G401.6 (cell line): ENCODE measurements around the gene CEP70.
"Not testable (repeated sequence)": the region's sequence is repeated elsewhere in the genome, so short reads cannot be mapped to it uniquely, and the experiment has no call there.

ENCODE experiments used
- FAIRE-seq: peaks from 2 replicates; lab custom pipeline; 2012; peaks lifted over from hg19 to GRCh38; lab: Jason Lieb, UNC

CEP70 gene

DNA sequence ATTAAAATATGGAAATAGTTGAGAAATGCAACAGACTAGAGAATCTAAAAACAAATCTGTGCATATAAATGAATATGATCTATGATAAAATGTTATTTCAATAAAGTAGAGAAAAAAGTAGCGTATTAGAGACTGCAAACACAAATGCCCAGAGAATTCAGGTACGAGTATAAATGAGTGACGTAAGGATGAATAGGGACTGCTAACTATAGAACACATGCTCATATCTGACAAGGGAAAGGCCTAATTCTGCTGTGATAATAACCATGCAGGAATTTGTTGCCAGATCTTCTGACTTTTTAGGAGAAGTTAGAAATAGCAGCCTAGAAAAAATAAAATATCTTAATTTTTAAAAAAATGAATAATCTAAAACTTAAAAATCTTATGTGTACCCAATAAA lies 86.5 kb downstream of the CEP70 start:
- no peak for FAIRE-seq

DNA sequence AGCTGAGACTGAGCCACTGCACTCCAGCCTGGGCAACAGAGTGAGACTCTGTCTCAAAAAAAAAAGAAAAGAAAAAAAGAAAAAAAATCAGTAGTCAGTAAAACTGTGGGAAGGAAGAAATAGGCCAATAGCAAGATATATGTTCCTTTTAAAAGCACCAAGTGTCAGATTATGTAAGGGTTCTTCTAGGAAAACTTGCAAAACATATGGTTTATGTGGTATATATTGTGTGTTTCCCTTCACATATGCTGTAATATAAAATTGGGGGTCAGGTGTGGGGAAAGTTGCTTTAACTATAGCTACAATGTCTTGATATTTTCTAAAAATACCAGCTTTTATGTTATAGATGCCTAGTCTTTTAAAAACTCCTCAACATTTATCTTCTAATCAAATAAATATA lies 95.1 kb downstream of the CEP70 start:
- FAIRE-seq = no peak

DNA sequence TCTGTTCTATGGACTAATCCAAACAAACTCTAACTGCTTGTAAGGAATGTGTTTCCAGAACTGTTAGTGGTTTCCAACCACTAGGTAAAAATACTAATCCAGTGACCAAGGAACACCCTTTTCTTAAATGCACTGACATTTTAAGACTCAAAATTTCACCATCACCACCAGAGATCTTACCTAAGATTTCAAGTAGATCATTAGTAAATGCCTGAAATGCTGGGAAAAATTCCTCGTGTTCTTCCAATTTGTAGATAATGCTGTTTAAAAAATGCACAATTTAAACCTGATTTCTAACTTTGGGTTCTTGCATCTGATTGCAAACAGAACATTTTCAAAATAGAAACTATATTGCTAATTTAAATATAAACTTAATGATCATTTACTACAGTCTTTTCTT lies 96.2 kb downstream of the CEP70 start:
- FAIRE-seq = peak; percentile 33

DNA sequence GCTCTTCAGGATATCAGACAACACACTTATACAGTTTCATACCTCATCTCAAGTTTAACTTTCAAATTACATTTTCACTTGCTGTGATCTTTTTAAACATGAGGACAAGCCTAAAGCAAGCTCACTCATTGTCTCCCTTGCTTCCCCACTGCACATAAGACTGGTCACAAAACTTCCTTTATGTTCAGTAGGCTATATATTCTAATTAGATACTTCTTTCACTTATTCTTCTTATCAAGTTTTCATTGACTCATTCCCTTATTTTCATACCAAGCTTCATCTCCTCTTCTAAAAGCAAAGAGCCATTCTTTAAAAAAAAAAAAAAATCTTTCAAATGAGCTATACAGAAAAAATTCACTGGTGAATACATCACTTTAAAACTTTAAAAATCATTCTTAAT lies 97.0 kb downstream of the CEP70 start:
- FAIRE-seq = no peak

DNA sequence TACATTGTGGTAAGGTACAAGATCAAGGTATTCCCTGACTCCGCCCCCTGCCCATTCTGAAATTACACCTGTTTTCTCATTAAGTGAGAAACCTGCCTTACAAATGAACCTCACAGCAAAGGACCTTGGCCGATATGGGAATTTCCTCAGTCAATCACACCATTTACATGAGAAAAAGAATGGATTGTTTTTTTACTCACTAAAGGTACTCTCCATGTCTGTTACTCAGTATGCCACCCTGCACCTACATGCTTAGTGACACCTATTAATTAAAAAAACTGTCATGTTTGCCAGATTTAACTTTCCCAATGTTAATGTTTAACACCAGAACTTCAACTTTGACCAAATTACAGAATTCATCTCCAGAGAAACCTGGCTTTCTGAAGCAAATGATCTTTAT lies 97.6 kb downstream of the CEP70 start:
- FAIRE-seq = no peak

DNA sequence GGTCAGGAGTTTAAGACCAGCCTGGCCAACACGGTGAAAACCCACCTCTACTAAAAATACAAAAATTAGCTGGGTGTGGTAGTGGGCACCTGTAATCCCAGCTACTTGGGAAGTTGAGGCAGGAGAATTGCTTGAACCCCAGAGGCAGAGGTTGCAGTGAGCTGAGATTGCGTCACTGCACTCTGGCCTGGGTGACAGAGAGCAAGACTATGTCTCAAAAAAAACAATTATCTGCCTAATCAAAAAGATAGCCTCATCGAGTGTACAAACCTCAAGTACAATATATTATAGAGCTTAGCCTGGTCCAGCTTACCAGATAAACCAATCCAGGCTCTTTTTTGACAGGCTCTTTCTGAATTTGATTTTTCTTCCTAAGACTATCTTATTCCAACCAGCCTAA lies 98.4 kb downstream of the CEP70 start:
- FAIRE-seq = not testable (repeated sequence)

DNA sequence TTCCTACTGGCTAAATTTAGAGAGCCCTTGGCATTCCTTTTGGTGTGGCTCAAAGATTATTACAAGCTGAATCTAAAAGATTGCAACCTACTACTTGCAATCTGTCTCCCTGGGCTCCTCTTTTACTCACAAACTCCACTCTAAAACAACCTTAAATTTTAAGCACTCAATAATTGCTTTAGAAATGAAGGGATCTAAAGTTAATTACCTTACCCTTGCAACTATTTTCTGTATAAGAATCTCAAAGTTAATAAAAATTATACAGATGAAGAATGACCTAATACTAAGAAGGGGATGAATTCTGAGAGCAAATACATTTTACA lies 99.5 kb downstream of the CEP70 start:
- FAIRE-seq = no peak

DNA sequence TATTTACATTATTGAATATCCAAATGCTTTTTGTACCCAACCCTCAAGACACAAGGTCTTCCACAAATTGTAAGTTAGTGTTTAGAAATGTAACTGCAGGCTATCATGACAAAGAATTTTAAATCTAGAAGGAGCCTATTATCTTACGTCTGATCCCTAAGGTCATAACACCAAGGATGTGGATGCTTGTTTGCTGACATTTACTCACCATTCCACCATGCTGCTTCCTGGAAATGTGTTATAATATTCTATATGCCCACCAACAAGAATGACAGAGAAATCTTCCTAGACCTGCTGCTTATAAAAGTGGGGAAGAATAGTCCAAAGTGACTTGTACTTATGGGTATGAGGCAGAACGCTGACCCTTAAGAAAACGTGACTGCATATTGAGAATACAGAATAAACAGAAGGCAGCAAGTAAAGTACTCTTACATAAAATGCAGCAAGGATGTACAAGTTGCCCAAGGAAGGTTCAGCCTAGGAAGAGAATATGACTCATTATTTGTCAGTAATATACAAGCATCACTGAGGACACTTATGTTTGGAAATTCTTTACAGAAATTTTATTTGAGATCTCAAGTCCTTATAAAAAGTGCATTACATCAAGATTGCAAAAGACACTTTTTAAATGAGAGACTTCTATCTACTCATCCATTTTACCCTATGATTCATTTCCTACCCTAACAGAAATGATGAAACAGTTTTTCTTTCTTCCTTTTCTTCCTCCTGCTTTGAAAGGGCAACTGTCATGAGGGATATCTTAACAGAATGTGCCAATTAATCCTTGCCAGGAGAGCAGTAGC lies 100.1 kb downstream of the CEP70 start:
- FAIRE-seq = no peak

DNA sequence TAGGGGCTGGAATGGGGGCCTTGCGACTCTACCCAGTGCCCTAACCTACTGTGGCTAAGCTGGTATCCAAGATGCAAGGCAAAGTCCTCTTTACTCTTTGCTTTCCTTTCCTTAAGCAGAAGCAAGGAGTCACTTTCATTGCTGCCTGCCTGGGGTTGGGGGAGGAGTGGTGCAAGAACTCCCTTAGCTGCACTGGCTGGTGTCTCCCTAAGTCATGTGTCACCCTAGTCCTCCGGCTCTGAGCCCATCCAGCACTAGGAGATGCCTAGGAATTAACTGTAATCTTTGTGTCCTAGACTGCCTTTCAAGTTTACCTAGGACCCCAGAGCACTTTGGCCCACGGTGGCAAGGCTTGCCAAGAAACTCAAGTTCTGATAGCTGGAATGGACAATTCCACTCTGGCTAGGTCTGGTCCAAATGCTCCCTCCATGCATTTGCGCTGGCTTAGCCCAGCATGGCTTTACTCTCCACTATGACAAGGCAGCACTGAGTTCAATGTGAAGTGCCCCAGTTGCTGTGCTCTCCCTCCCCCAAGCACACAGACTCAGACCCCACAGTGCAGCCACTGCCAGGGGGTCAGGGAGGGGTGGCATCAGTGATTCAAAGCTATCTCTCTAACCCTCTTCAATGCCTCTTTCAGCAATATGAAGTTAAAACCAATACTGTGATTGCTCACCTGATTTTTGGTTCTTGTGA lies 100.9 kb downstream of the CEP70 start:
- FAIRE-seq = no peak

DNA sequence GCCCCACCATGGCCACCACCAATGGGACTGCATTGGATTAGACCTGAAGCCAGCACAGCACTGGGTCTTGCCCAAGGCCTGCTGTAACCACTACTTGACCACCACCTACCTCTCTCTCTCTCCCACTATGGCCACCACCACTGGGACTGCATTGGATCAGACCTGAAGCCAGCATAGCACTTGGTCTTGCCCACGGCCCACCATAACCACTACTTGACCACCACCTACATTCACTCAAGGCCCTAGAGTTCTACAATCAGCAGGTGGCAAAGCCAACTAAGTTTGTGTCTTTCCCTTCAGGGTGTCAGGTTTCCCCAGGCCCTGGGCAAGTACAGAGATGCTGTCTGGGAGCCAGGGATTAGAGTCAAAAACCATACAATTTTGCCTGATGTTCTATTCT lies 102.1 kb downstream of the CEP70 start:
- FAIRE-seq = no peak

DNA sequence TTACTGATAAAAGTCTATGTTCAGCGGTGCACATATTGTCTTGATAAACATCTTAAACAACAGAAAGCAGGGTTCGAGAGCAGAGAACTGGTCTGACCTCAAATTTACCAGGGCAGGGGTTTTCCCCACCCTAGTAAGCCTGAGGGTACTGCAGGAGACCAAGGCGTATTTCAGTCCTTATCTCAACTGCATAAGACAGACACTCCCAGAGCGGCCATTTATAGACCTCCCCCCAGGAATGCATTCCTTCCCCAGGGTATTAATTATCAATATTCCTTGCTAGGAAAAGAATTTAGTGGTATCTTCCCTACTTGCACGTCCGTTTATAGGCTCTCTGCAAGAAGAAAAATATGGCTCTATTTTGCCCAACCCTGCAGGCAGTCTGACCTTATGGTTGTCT lies 107.5 kb downstream of the CEP70 start:
- FAIRE-seq = not testable (repeated sequence)

DNA sequence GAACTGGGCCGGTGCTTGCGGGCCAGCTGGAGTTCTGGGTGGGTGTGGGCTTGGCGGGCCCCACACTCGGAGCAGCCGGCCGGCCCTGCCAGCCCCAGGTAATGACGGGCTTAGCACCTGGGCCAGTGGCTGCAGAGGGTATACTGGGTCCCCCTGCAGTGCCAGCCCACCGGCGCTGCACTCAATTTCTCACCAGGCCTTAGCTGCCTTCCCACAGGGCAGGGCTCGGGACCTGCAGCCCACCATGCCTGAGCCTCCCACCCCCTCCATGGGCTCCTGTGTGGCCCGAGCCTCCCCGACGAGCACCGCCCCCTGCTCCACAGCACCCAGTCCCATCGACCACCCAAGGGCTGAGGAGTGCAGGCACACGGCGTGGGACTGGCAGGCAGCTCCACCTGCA lies 109.4 kb downstream of the CEP70 start:
- FAIRE-seq = not testable (repeated sequence)

DNA sequence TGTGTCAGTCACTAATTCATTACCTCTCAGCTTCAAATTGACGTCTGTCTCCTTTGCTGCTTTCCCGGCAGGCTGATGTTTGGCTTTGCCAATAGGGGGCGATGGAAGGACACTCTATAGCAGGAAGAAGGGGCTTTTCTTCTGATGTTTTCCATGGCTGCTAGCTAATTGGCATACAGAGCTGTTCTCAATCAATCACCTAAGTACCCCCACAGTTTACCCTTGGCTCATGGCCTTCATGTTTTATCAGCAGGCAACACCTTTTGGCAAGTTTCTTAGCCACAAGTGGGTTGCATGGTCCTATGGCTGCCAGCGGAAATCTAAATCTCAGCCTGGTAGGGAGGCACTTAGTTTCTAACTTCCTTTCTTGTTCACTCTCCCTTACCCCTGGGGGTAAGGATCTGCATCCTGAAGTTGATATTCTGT lies 114.6 kb downstream of the CEP70 start:
- FAIRE-seq = peak; percentile 89

DNA sequence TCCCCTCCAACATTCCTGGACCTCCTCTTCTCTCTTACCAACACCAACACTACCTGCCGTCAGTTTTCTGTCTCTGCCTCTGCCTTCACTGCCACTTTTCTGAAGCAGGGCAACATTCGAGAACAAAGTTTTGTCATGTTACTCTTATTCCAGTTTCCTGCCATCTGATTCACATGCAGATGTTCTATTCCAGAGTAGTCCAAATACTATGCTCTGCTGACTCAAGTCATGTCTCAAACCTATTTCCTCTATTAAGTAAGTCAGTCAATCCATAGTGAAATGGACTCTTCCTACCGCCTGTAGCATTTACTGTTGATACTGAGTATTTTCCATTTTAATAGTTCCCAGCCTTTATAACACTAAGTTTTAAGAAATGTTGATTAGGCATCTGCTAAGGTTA lies 116.3 kb downstream of the CEP70 start:
- no peak for FAIRE-seq

DNA sequence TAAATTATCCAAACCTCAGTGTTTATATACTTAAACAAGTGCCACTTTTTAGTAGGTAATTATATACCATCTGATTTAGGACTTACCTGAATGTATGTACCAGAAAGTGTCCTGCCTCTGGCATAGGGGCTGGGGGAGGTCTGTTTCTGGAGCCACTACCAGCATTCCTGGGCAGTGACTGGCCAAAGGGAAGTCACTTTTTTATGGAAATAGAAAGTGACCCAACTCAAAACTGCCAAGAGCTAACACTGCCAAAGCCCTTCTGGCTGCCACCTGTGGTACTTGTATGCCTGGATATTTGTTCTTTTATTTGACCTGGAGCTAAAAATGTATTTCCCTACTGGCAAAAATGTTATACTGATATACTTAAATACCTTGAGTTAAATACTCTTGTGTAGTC lies 116.9 kb downstream of the CEP70 start:
- no peak for FAIRE-seq

DNA sequence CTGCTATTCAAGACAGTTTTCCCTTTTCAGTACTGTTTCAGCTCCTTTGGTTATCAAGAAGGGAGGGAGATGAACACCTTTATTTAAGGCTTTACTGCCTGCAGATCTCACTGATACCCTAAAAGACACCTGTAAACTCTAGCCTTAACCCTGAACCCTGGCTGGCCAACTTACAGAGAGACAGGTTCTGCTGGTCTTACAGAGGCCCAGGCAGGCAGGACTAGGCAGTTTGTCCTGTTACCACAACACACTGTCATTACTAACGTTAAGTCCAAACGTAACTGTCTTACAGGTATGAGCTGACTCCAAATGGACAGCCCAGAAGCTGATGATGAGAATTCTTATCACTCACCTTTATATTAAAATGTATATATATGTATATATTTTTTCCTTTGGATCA lies 117.5 kb downstream of the CEP70 start:
- FAIRE-seq = no peak

DNA sequence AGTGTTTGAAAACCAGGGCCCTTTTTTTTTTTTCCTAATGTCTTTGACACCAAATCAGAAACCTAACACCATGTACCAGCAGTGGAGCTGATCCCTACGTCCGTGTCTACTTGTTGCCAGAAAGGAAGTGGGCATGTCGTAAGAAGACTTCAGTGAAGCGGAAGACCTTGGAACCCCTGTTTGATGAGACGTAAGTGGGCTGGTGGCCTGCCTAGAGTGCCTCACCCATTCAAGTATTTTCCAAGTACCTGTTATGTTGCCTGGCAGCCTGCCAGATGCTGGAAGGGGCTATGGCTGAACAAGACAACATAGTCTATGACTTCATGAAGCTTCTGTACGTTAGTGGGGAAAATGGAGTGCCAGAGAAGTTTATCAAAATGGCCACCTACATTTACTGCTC lies 119.9 kb downstream of the CEP70 start:
- no peak for FAIRE-seq

DNA sequence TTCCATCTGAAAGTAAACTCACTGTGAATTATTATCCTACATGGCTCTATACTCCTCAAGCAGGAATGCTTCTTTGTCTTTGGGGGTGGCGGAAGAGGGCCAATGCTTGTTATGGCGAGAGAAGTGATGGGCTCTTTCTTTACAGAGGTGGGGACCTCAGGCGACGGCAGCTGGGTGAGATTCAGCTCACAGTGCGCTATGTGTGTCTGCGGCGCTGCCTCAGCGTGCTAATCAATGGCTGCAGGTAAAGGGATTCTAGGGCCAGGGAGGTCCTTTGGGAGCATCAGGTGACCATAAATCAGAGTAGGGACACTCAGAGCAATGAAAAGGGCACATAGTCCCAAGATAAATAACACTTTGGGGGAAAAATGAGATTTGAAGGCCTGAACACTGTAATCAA lies 120.7 kb downstream of the CEP70 start:
- no peak for FAIRE-seq

DNA sequence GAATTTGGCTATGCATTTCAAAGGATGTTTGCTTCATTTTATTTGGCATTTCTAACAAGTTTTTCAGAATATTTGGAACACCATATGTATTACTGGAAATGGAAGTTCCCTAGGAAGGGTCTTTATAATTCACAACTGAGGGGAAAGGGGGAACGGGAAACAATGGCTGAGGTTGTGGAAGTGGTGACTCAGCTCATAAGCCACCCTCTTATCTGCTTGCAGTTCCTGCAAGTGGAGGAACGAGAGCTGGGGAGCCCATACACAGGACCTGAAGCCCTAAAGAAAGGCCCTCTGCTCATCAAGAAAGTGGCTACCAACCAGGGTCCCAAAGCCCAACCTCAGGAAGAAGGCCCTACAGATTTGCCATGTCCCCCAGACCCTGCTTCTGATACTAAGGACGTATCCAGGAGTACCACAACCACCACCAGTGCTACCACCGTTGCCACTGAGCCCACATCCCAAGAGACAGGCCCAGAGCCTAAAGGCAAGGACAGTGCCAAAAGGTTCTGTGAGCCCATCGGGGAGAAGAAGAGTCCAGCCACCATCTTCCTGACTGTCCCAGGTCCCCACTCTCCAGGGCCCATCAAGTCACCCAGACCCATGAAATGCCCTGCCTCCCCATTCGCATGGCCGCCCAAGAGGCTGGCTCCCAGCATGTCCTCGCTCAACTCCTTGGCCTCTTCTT lies 121.8 kb downstream of the CEP70 start:
- no peak for FAIRE-seq

DNA sequence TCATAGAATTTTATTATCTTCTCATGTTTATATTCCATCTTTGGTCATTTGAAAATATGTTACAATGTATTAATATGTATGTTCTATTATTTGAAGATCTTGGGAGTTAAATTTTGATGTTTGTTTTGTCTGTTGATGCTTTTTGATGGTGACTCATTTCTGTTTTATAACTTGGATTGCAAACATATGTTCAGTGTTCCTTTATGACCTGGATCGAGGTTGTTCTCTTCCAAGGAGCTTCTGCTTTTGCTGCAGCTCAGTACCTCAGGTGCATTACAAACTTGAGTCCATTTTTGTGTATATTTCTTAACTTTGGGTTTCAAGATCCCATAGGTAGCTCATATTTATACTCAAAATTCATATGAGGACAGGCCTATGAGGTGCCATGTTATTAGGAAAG lies 122.6 kb downstream of the CEP70 start:
- FAIRE-seq = no peak

DNA sequence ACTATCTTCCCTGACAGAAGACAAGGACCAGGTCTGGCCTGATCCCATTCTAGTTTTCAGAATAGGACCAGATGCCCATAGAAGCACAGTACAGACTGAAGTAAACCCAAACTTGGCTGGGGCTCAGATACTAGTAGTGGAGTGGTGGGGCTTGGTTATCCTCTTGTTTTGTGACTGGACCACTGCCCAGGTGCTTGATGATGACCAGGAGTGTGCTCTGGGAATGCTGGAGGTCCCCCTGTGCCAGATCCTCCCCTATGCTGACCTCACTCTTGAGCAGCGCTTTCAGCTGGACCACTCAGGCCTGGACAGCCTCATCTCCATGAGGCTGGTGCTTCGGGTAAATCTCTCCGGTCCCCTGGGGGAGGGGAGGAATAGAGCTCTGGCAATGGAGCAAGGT lies 123.4 kb downstream of the CEP70 start:
- FAIRE-seq = no peak

DNA sequence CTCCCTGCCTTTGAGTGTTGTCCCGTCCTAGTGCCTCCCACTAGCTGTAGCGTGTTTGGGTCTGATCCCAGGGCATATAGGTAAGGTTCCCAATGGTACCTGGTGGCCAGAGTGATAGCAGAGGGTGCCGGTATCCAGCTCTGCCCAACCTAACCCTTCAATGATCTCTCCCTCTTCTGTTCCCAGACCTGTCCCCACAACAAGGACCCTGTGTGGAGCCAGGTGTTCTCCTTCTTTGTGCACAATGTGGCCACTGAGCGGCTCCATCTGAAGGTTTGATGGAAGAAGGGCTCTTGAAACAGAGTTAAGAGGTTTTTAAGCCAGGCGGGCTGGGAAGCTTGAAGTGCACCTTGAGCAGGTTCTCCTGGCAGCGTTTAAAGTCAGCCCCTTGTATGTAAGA lies 124.2 kb downstream of the CEP70 start:
- no peak for FAIRE-seq

DNA sequence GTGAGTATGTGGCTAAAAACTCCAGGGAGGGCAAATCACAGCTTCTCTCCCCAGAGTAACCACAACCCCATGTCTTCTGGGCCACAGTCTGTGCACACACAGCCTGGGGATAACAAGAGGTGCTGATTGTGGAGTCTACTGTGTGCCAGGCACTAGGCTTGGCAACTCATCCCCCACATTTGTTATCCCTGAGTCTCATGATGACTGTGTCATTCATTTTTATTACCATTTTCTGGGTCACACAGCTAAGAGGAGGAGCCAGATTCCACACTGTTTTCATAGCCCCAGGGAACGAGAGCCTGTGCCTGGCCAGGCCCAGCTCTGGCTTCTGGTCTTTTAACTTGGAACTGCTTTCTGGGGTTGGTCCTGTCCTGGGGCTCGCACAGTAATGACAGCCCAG lies 125.2 kb downstream of the CEP70 start:
- no peak for FAIRE-seq

DNA sequence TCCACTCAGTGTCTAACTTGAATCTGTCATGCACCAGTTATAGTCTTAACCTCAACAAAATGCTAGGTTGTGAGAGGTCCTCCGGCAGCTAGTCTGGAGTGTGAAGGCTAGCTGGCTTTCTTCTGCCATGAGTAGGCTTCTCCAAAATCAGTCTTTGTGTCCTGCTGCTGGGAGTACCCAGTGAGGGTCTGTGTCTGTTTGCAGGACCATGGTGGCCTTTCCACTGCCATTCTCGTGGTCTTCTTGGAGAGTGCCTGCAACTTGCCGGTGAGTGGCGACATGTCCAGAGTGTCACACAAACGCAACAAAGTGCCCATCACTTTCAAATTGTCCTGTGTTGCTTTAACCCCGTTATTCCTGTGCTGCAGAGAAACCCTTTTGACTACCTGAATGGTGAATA lies 125.6 kb downstream of the CEP70 start:
- FAIRE-seq = no peak
